CD4-positive, alpha-beta T cell treated with Interleukin-21 for 1 hour (primary cell): ENCODE data around the gene DNAJB8.

Experiments
- DNase-seq: peaks from one replicate; pipeline ENCODE4 v3.0.0-alpha.2; 2020

The DNAJB8 gene

DNA sequence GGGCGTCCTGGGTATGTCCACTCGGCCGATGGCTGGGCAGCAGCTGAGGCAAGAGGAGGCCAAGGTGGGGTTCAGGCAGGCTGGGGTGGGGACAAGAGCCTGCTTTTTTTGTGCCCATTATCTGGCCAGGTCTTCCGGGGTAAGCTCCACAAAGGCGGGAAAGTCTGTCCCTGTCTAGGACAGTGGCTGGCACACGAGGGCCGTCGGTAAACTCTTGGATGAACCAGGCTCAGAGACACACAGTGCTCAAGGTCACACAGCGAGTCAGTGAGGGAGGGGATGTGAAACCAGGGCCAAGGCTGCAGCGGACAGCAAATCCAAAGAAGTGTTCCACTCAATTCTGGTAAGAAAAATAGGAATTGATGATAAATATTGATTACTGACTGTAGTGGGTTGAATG lies 2.9 kb downstream of the DNAJB8 start:
- no peak for DNase-seq

DNA sequence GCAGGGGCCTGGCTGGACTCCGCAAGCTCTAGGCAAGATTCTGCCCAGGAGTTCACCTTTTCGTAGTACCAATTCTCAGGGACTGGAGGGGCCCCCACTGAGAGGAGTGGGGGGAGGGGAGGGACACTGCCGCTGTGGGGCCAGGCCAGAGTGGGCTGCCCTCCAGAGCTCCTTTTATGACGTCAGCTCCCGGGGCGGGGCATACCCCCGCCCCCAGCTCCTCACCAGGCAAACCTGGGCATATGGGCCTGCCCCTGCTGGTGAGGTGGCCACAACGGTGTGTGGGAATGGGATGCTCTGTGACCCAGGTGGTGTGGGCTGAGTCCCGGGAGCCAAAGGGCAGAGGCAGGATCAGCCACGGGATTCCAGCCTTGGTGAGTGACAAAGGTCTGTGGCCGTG lies 3.3 kb downstream of the DNAJB8 start:
- no peak for DNase-seq

DNA sequence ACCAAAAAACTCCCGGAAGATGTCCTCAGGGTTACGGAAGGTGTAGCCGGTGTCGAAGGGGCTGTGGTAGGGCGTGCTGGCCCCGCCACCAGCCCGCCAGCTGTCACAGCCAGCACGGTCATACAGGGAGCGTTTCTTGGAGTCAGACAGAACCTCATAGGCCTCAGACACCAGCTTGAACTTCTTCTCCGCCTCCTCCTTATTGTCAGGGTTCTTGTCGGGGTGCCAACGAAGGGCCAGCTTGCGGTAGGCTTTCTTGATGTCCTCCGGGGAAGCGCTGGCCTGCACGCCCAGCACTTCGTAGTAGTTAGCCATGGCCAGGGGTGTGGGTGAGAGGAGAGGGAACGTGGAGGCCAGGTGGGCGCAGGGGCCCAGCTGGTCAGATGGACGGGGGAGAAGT lies 3.8 kb downstream of the DNAJB8 start:
- DNase-seq, result no peak

DNA sequence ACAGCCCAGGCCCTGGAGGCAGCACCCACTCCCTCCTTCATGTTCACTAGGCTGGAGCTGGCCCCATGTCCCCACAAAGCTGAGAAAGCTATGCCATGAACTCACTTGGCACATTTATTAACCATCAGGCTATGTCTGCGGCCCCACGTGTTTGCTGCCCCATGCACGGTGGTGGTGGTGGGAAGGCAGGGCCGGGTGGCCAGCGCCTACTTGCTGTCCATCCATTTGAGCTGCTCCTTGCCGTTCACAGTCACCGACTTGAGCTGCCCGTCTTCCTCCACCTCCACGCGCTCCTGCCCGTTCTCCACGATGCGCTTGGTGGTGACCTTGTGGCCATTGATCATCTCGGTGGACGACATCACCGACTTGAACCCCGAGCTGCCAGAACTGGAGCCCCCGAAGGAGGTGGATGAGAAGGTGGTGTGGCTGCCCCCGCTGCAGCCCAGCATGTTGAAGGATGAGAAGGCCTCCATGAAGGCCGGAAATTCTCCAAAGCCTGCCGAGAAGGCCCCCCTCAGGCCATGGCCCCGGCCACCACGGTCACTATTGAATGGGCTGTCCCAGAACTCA lies 4.3 kb downstream of the DNAJB8 start:
- DNase-seq, result no peak

DNA sequence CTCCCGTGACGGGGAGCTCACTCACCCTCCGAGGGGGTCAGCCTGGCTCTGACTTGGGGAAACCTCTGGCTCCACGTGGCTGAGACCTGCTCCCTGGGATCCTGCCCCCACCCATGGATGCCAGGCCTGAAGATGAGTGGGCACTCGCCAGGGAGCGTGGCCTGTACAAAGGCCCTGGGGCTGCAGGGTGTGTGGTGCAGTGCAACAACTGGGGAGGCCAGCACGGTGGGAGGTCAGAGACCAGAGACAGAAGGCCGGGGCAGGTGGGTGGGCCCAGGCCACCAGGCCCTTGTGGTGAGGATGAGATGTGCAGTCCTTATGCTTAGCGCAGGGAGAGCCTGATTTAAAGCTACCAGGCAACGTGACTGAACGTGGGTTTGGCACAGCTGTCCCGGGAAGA lies 5.0 kb downstream of the DNAJB8 start:
- no peak for DNase-seq

DNA sequence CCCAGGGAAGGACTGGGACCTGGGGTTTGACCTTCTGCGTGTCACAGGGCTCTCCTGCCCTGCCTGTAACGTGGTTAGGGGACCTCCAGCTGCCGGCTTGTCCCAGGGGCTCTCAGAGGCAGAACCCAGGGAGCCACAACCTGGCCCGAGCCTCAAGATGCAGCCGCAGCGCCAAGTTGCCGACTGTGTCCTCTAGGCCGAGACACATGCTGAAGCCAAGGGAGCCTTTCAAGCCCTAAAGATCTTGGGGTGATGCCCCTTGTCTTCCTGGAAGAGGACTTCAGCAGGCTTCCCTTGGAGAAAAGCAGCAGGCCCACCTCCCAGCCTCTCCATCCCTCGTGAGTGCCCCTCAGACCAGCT lies 7.2 kb downstream of the DNAJB8 start:
- DNase-seq, result no peak

DNA sequence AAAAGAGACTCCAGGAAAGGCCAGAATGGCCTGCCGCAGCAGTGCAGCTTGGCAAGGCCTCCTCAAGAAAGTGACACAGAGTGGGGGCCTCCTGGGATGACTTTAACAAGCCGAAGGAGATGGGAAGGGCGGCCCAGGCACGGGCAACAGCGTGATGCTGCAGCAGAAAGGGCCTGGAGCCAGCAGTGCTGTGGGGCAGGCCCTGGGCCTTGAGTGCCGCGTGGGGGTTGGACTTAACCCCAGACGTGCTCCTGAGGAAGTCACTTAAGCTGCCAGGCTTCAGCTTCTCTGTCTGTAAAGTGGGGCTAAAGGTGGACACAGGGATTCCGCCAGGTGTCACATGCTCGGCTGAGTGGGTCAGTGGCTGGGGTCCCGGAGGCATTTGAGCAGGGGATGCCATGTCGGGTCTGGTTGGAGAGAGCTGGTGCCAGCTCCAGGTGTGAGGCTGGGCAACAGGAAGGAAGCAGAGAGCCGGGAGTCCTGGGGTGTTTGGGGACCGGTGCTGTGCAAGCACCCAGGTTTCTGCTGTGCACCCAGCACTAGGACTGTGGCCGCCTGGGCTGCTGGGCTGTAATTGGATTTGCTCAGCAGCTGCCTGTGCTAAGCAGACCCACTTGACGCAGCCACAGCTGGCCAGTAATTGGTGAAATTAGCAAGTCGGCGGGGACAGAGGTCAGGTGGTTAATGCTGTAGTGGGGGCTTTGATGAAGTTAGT lies 7.8 kb downstream of the DNAJB8 start:
- DNase-seq, result no peak

DNA sequence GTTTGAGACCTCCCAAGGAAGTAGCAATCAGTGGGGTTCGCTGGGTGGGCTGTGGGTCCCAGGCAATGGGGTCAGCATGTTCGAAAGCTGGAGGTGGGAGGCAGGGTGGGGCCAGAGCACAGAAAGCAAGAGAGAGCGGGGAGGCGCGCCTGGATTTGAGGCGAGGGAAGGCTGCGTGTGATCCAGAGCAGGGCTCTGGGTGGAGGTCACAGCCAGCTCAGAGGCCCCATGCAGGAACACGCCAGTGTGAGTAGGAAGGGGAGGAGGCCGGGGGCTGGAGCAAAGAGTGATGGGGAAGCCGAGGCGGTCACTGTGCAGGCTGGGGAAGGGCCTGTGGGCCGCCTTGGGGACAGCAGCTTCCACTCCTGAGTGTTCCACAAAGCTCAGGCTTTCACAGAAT lies 8.8 kb downstream of the DNAJB8 start:
- DNase-seq, result no peak

DNA sequence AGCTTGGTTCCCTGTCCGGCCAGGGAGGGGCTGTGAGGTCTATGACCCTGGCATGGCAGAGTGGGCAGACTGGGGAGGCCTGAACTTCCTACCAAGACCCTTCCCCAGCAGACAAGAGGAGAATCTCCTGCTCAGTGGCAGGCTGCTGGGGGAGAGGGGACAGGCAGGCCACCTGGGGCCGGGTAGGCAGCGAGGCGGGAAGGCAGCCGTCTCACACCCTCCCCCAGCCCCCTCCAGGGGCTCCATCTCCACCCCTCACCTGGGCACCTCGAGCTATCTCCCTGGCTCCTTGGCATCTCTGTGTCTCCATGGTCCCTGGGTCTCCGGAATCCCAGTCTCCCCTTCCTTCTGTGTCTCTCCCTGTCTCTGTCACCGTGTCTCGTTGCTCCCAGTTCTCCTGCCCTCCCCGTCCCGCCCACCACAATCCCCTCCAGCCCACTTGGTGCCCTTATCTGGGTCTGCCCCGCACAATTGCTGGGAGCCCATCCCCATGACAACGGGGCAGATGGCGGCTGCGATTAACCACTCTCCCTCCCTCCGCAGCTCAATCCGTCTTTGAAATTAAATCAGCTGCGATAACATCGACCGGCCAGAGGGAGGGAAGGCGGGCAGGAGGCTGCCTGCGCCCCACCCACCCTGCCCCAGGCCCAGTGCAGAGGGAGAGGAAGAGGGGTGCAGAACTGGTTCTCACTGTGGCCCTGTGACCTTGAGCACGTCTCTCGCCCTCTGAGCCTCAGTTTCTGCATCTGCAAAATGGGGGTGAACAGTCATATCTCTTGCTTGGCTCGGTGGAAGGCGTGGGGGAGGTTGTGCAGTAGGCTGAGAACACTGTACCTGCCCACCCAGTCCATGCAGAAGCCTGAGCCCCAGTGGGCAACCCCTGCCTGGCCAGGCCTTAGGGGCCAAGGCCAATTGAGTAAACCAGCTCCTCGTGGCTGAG lies 9.6 kb downstream of the DNAJB8 start:
- no peak for DNase-seq

DNA sequence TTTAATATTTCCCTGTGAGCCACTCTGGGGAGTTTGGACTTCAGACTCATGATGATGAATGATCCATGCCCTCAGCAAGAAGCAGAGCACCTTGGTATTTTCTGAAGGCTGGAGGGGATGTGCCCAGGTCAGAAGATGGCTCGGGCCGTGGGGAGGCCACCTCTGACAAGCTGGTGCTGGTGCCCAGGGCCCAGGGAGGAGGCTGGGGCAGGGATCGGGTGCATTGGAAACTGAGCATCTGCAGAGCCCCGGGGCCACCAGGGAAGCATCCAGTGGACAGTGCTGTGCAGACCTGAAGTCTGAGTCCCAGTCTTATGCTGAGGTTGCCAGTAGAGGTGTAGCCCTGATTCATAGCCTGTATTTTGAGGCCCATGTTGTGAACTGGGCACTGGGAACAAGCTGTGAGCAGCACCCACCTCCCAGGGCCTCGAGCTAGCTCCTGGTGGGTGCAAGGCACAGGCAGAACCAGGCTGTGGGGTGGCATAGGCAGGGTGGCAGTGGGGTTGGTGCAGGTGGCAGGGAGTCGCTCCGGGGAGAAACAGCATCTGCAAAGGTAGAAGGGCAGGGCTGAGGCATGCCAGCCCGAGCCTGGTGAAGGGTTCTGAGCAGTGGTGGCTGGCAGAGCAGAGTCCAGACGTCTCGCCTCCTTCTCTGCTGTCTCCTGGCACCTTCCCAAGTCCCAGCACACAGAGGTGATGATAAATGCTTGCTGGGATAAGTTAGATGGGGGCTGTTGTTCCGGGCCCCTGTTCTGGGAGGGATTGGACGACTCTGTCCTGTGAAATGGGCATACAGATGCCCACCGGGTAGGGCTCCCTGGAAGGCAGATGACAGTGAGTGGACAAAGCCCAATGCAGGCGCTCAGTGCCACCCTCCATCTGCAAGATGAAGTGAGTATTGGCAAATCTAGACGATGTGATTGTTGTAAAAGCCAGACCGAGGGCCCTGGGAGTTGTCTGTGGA lies 10.6 kb downstream of the DNAJB8 start:
- no peak for DNase-seq

DNA sequence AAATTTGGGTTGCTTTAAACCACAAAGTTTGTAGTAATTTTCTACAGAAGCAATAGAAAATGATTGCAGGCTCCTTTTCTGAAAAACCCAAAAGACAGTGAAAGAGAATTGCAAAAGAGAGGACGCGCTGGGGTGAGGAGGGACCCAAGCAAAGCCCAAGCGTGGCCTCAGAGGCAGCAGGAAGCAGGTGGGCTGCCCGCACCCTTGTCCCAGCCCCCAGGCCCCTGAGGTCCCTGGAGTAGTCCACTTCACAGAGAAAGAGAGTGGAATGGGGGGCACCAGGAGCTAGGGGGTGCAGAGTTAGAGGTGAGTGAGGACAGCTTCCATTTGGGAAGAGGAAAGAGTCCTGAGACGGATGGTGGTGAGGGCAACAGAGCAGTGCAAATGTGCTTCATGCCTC lies 11.6 kb downstream of the DNAJB8 start:
- no peak for DNase-seq

DNA sequence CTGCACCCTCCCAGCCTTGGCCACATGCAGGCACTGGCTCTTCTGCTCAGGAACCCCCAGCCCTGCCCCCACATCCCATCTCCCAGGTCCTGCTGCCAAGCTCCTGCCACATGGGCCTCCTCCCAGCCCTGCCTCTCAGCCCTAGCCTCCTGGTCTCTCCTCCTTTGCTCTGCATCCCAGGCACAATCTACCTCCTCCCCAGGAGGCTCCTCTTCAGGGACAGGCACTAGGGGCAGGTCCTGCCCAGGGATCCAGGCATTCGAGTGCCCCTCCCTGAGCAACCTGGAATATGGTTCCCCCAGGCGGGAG lies 12.4 kb downstream of the DNAJB8 start:
- no peak for DNase-seq

DNA sequence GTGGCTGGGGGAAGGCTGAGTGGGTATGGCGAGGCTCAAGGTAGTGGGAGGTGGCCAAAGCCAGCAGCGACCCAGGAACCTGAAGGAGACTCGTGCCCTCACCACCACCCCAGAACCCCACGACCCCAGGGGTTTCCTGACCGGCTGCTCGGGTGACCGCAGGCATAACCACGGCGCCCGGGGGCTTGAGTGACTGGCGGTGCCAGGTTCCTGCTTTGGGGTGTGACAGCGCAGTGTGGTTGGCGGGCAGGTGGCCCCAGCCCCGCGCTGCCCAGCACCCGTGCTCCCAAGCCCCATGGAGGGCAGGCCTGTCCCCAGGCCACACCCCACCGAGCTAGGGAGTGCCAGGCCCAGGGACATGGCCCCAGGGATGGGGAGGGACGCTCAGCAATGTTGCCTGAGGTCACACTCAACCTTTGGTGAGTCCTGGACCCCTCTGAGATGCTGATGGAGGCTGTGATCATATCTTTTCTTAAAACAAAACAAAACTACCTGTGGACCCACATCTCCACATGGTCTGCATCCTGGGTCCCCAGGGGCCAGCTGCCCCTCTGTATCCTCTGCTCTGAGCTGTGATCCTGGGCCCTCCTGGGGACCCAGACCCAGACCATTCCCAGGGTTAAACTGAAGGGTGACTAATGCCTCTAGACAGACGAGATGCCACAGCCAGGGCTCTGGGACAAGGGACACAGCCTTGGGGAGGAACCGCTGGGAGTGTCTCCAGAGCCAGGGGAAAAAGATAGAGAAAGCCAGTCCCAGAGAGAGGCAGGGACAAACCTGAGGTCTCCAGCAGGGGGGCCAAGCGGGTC lies 13.0 kb downstream of the DNAJB8 start:
- DNase-seq, result no peak

DNA sequence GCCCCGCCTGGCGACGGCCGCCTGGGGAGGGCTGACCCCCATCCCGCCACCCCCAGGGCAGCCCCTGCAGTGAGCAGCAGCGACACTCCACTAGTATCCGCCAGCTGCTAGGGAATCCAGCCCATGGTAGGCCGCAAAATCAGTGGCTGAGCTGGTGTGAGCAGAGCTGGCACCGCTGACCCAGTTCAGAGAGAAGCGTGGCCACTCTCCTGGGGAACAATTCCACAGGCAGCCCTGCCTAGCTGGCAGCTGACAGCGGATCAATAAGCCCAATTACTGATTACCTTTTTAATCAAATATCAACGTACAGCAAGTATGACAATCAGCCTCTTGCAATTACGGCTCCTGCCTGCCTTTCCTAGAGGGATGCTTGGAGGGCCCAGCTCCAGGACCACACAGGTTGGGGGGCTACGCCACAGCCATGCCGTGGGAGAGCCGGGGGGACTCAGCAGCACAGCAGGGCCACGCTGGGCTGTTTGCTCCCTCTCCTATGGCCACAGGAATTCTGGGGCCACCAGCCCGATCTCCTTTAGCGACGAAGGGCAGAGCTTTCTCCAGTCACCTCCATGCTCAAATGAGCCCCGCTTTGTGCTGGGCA lies 13.9 kb downstream of the DNAJB8 start:
- DNase-seq, result no peak

DNA sequence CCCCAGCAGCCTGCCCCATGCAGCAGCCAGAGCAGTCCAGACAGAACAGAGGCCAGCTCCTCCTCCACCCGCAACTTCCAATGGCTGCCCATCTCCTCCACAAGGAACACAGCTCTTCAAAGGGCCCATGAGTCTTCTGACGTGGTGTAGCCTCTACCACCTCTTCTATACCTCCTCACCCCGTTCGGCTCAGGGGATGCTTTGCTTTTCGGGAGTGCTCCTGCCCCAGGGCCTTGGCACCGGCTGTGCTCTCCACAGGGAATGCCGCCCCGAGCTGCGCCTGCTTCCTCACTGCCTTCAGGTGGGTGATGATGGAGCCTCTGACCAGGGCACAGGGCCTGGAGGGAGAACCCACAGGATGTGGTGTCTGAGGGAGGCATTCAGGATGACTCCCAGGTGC lies 14.6 kb downstream of the DNAJB8 start:
- no peak for DNase-seq

DNA sequence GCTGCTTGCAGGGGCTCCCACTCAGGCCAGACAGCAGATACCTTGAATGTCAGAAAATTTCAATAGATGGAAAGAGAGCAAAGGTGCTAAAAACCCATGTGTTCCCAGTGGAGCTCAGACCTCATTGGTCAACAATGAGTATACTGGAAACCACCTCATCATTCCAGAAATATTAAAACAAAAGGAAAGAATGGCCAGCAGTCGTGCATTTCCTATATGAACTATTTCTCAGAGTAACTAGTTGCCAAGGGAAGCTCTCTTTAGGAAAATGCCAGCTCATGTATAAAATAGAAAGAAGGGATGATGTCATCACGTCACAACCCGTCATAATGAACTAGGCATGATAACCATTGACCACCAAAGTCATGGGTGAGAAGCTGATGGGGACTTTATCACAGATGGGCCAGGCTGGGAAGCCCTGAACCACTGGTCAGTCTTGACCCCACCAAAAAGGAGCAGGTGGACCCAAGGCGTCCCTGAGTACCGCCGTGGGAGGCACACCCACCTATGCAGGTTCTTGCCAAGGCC lies 17.5 kb downstream of the DNAJB8 start:
- DNase-seq, result no peak

DNA sequence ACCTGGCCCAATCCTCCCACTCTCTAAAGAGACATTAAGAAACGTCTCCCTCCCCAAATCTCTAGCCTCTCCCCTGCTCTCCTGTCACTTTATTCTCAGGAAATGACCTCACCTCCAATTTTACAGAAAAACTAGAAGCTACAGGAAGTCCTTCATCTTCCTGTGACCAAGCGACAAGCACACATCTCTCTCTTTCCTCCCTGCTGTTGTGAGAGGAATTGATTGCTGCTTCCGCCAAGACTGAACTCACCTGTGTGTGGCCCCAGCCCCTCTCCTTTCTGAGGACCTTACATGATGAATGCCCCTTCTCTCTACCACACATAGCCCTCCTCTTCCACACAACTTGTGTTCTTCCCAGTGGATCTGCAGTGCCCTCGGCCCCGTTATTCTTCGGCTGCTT lies 18.2 kb downstream of the DNAJB8 start:
- DNase-seq, result peak; percentile 47

DNA sequence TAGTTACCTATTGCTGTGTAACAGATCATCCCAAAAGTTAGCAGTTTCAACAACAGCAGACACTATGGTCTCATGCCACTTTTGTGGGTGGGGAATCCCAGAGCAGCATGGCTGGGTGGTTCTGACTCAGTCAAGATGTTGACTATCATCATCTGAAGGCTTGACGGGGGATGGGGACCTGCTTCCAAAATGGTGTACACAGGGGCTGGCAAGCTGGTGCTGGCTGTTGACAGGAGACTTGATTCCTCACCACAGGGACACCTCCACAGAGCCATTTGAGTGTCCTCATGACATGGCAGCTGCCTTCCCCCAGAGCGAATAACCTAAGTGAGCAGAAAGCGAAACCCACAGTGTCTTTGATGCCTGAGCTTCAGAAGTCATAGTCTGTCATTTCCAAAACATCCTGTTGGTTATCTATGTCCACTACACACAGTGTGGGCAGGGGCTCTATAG lies 19.1 kb downstream of the DNAJB8 start:
- no peak for DNase-seq

DNA sequence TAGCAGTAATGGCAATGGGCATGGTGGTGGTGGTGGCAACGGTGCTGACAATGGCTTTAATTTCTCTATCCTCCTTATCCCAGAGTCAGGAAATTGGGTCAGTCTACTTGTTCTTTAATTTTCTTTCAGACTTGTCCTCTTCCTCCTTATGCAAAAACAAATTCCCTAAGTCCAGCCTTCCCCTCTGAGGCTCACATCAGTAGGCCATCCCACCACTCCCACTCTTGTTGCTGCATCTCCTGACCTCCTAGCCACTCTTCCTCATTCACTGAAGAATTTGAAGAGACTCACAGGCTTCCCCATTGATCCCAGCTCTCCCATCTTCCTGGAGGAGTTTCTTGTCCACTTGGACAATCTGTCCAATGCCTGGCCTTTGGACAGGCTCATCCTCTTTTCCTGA lies 19.9 kb downstream of the DNAJB8 start:
- DNase-seq, result no peak

DNA sequence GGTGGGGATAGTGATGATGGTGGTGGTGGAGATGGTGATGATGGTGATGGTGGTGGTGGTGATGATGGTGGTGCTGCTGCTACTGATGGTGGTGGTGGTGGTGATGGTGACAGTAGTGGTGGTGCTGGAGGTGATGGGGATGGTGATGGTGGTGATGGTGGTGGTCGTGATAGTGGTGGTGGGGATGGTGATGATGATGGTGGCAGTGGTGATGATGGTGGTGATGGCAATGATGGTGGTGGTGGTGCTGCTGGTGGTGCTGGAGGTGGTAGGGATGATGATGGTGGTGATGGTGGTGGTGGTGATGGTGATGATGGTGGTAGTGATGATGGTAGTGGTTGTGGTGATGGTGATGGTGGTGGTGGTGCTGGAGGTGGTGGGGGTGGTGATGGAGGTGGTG lies 21.3 kb downstream of the DNAJB8 start:
- DNase-seq, result no peak

DNA sequence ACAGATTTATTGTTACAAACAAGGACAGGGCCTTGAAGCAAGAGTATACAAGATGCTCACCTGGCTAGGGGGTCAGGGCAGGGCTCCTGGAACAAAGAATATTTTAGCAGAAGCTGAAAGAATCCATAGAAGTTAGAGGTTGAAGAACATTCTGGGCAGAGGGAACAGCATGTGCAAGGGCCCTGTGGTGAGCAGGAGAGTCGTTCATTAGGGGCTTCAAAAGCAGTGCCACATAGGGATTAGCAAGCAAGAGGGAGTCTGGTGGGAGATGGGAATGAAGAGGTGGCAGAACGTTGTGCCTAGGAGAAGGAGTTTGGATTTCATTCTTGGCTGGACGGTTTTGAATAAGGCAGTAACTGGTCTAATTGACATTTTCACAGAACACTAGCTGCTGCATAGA lies 22.9 kb downstream of the DNAJB8 start:
- no peak for DNase-seq
